Amniotic epithelial cell (primary cell): ENCODE results near the gene HOXC11.

Experiments
- DNase-seq: peaks from one replicate; pipeline ENCODE4 v3.0.0-alpha.2; 2010; ENCODE audit warnings: low read depth

The HOXC11 gene

DNA sequence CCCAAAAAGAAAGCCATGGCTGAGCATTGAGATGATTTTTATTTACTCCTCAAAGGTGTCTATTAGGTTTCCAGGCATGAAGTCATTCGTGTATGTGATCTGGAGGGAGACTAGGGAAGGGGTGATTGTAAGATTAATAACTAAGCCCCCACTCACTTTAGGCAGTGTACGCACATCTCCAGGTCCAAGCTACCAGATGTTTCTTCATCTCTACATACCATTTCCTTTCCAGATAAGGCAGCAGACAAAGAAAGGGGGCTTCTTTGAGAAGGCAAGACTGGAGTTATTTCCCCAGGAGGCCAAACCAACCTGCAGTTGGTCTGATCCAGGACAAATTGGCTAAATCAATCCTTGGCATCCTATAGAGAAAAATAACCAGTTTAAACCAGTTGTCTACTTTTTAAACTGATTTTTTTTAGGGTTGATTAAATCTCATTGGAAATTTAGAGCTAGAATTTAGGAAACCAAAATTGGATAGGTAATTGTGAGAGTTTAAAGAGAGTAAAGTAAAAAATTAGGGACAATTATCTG lies 30.4 kb upstream of the HOXC11 start:
- DNase-seq = no peak

DNA sequence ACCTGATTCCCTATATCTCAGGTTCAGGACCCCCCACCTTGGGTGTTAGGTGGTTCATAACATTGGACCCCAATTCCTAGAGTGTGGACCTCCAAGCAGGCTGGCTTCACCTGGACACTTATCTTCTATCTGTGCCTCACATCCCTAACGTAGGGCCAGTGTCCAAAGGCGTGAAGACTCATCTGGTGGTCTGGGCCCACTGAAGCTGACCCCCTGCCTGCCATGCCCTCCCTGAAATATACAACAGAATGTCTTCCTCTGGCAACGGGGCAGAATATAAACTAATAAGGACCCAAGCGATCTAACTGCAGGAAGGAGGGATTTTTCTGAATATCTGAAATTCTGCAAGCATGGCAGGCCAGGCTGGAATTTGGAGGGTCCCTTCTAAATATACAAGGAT lies 28.7 kb upstream of the HOXC11 start:
- no peak for DNase-seq

DNA sequence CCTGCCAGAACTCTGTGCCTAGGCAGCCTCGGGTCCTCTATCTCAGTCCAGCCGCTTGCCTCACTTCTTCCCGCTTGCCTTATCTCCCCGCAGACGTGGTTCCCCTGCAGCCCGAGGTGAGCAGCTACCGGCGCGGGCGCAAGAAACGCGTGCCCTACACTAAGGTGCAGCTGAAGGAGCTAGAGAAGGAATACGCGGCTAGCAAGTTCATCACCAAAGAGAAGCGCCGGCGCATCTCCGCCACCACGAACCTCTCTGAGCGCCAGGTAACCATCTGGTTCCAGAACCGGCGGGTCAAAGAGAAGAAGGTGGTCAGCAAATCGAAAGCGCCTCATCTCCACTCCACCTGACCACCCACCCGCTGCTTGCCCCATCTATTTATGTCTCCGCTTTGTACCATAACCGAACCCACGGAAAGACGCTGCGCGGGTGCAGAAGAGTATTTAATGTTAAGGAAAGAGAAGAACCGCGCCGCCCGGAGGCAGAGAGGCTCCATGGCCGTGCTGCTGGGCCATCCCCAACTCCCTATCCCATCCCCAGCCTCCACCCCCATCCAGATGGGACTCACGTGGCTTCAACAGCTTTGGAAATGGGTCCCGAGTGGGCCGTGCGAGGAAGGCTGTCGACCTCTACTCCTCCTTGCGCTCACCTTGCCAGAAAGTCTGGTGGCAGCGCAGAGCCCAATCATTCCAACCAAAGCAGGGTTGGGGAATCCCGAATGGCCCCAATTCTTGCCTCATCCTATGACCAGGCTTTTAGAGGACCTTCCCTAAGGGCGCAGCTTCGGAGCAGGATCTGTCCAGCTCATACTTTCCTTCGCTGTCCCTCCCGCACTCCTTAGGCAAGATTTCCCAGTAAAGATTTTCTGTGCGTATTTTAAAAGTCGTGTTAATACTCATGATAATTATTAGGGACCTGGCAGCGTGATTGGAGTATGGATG lies 27.7 kb upstream of the HOXC11 start:
- DNase-seq = no peak

DNA sequence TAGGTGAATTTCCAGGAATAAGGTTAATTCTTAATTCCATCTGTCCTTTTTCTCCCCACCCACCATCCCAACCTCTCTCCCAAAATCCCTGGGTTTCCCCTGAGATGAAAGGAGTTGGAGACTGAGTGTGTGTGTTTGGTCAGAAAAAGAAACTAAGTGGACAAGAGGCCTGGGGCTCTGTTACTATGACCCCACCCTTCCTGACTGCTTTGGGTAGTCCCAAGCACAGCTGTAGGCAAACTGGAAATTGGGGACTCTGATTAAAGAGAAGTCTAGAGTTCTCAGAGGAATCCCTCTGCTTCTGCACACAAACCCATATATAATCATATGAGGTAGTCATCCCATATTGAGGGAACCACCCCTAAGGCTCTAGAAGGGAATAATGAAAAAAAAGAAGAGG lies 25.2 kb upstream of the HOXC11 start:
- DNase-seq = no peak

DNA sequence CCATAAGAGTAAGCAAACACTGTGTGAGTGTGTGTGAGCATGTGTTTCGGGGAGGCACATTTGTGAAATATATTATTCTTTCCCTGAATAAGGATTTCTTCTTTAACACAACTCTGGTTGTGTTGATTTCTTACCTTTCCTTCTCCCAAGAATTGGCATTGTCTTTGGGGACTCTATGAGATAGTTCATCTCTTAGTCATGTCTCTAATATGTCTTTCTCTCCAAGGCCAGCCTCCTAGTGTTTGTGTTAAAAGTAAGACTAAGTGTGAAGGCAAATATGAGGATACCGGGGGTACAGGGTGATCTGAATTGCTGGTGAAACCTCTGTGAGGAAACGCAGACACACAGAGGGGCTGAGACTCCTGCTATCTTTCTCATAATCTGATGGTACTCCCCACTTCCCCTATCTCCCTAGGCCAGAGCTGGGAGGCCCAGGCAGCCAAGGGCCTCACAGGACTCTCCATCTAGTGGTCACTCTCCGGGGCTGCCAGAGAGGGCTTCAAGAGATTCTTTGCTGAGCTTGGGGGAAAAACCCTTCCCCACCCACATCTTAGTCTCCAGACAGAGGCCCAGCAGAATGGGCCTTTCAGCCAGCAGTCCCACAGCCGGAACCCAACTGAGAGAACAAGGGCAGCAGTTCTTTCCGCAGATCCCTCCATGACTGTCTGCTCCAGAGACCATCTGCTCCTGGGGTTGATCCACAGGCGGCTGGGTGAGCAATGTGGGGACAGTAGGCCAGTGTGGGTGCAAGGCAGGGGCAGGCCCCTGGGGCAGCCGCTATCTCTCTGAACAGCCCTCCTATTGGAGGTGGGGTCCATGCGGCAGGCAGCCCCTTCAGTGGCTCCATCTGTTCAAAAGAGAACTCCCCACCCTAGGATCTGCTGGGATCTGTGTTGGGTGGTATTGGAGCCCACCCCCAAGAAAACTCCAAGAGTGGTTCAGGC lies 24.0 kb upstream of the HOXC11 start:
- no peak for DNase-seq

DNA sequence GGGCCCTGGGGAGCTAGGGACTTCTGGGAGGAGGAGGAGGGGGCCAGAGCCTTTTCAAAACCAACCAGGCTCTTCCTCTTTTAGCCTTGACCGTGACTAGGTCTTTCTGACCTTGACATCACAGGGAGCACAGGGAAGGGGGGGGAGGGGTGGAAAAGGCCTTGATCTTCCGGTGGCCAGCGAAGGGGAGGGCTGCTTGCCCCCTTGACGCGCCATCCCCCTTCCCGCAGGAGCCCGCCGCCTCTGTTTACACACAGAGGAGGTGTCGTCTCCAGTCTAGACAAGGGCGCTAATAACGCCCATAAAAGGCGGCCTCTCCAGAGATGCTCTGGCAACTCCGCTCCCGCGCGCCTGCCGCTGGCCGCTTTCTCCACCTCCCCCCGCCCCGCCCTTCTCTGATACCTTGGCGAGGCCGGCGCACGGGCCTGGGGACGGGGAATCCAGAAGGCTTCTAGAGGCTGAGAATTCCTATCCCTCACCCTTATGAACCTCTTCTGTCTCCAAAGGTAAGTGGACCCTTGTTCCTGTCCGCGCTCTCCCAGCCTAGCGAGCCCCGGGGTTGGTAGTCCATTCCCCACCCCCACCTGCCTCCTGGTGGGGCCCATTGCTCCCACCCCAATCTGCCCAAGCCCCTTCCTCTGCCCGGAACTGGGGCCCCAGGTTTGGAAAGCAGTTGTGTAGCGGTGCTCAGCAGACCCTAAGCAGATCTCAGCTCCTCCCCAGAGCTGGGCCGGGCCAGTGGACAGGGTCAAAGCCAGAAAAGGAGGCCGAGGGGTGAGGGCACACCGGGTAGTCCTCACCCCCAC lies 23.1 kb upstream of the HOXC11 start:
- DNase-seq = no peak

DNA sequence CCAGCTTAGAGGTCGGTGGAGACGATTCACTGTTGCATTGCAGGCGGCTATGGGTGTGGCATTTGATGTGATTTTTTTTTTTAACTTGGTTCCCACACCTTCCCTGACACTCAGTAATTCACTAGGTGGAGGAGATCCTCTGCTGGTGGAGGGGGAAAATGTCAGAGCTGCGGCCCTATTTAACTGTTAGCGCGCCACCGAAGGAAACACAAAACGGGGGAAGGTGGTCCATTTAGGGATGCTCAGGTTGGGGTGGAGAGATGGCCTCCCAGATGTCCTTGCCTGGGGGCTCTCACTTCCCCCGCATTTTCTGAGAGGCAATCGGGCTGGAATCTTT lies 22.5 kb upstream of the HOXC11 start:
- DNase-seq = no peak

DNA sequence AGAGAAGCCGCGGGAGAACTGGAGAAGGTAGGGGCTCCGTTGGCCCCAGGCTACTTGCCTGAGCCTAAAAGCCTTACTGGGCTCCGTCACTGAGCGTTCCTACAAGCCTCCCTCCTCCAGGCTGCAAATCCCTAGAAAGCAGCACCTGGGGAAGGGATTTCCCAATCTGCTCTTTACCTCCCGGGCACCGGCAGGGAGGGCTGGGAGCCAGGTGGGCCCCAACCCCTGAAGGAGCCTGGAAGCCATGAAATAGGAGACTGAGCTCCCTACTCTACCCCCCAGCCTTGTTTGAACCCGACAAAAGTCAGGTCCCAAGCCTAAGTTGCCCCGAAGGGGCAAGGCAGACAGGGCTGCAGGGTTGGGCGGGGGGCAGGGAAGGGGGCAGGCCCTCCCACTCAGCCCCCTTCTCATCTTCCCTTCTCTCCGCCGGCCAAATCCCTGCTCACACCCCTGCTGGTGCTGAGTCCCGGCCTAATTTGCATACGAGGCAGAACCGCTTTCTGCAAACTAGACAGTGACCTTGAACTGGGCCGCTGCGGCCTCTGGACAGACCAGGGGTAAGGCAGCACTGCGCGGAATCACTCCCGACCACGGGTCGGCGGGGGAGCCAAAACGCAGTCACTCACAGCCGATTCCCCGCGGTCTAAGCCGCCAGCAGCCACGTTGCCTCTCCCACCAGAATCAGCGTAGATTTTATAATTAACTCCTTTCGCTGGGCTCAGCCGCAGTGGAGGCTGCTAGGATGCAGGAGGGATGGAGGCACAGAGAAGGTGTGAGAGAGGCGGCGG lies 21.9 kb upstream of the HOXC11 start:
- no peak for DNase-seq

DNA sequence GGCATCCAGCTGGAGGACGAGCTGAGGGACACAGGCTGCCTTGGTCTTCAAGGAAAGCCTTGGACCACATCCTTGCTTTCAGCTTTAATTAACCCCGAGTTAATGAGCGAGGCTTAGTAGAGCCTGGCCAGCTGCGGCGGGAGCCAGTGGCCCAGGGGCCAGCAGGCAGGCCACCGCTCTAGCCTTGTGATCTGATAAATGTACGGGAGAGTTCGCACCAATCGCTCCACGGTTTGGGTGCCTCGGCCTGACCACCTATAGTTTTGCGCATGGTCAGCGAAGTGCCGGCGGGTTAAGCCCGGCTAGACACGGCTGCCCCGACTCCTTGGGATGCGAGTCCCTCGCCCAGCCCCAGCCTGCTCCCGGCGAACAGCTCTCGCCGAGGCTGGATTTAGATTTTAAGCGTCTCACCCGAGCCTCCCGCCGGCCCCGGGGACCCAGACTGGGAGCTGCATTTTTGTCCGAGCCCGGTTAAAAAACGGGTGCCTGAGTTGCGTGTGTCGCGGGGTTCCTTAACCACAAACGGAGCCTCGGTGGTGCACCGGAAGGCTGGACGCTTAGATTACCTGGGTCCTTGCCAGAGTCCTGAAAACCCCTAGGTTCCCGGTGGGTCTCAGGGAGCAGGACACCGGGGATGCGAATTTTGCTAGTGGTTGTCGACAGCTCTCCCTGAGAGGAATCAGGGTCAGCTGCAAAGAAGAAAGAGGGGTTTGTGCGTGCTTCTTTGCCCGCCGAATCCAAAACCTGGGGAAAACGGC lies 21.2 kb upstream of the HOXC11 start:
- DNase-seq = no peak

DNA sequence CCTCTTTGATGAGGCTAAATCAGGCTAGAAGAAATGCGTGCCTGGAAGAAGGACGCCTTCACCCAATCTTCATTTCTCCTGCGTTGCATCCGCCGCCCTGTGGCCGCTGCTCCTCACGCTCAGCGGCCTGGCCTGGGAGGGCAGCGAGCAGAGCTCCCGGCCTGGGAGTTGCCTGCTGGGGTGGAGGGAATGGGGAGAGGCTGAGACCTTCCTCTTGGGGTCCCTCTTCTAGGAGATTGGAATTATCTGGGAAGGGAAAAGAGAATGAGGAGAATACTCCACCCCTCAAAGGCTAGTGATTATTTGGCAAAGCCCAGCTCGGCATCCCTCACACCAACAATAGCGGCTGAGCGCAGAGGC lies 20.6 kb upstream of the HOXC11 start:
- DNase-seq = peak; percentile 8

DNA sequence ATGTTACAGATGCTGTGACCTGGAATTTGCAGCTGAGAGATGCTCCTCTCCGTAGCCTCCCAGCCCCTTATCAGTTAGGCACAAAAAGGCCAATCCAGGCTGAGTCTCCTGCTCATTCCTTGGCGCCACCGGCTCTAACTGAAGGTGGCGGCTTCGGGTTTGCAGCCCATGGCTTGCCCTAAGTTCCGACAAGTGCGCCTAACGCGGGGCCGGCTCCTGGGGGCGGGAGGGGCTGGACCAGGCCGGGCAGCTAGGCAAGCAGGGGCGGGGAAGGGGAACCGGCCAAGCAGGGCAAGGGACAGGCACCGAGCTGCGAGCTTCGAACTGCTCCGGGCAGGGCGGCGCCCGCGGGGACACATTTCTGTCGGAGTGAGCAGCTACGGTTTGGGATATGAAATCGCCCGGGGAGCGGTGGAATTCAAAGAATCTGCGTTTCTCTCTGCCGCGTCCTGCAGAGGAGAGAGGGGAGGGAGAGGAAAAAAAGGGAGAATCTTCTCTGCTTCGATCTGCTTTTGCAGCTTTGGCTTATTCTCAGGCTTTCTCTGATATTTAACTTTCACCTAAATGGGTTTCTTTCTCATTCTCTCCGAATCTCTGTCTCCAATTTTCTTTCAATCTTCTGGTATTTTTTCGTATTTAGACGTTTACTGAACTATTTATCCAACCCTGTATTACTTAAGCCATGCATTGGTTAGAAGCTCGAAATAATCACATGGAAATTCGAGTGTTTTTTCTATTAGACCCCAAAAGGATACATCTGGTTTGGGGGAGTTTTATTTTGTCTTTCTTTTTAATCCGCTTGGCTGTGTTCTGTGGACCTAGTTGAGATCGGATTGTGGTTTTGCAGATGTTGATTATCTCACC lies 19.8 kb upstream of the HOXC11 start:
- no peak for DNase-seq

DNA sequence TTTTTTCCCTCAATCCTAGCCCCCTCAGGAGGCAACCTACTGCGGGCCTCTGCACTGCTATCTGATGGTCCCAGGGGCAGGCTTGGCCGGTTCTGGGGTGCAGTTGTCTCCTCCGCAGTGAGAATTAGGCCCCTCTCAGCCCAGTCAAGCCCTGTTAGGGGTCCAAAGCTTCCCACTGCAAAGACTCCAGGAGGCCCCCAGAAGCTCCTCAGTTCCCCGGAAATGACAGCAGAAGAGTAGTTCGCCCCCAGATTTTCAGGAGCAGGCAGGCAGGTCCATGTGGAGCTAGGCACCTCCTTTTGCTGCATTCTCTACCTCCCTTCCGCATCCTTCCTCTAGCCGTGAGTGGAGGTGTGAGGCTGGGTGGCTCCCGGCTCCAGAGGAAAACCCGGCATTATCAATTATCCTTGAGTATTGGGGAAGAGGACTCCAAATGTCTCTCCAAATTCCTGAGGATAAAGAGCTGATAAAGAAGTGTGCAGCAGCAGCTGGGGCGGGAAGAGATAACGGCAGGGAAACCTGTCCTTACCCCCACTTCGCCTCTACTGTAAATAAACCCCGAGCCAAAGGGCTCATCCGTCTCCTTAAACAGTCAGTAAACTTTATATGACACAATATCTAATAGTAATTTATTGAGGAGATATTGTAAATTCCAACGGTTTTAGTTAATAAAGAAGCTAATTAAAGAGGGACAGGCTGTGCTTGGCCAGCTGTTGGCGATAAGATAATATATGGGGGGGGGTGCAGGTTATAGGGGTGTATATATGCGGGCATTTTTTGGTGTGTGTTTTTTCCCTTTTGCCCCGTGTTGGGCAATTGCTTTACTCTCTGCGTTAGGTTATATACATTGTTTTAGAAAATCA lies 18.9 kb upstream of the HOXC11 start:
- no peak for DNase-seq

DNA sequence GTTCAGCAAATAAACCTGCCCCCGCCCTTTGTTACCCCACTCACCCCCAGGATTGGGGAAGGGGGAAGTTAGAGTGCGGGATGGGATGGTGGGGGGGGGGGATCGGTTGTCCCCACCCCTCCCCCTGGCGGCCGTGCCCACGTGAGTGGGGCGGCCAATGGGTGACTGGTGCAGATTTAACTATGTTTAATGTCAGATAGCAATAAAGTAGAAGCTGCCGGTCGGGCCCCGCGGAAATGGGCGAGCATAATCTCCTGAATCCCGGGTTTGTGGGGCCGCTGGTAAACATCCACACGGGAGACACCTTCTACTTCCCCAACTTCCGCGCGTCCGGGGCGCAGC lies 18.3 kb upstream of the HOXC11 start, which contains the start of gene HOXC12:
Gene HOXC12 (plus strand): TSS at position 210 of the 342 bp plus-strand sequence. CDS start 27 bp downstream, at position 237.
- no peak for DNase-seq

DNA sequence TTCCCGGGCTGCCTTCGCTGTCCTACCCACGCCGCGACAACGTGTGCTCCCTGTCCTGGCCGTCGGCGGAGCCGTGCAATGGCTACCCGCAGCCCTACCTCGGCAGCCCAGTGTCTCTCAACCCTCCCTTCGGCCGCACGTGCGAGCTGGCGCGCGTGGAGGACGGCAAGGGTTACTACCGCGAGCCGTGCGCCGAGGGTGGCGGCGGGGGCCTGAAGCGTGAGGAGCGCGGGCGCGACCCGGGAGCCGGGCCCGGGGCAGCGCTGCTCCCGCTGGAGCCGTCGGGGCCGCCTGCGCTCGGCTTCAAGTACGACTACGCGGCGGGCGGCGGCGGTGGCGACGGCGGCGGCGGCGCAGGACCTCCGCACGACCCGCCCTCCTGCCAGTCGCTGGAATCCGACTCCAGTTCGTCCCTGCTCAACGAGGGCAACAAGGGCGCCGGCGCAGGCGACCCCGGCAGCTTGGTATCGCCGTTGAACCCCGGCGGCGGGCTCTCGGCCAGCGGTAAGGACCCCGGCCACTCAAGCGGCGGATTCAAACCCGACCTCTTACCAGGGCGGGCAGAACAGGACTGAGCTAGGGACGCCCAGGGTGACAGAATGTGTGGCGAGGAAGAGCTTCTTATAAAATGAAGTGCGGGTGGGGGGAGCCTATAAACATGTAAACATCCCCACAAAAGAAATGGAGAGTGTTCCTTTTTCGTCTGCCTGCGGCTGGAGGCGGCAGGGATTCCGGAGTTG lies 17.7 kb upstream of the HOXC11 start:
- no peak for DNase-seq

DNA sequence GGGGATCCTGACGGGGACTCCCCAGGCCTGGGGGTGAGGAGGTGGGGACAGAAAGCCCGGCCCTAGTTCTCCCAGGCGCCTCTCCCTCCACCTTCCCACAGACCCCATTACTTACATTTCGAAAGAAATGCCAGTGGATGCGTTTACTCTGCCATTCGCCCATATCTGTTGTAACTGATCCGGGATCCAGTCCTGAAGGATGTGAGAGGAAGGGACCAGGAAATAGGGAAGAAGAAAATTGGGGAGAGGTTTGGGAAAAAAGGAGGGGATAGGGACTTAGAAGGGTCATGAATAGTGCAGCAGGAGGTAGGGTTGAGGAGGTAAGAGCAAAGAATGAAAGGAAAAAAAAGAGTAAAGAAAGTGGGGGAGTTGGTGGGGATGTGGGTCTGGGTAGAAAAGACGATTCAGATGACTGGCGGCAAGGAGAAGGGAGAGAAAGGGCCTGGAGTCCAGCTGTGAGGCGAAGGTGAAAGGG lies 17.1 kb upstream of the HOXC11 start:
- DNase-seq = no peak

DNA sequence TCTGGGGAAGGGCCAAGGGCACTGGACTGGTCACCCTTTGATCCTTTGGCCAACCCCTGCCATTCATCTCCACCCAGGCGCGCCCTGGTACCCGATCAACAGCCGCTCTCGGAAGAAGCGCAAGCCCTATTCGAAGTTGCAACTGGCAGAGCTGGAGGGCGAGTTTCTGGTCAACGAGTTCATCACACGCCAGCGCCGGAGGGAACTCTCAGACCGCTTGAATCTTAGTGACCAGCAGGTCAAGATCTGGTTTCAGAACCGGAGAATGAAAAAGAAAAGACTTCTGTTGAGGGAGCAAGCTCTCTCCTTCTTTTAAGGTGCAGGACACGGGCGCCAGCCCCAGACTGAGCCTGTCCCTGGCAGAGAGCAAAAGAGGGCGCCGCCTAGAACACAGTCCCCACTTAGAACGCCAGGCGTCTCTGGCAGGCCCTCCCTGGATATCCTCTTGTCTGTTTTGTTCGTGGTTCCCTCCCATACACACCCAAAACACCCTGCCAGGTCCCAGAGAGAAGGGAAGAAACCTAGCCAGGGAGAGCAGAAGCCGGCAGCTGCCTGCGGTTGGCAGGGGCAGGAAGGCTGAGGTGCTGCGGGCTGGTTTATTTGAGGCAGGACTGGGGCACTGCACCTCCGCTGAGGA lies 16.6 kb upstream of the HOXC11 start:
- no peak for DNase-seq

DNA sequence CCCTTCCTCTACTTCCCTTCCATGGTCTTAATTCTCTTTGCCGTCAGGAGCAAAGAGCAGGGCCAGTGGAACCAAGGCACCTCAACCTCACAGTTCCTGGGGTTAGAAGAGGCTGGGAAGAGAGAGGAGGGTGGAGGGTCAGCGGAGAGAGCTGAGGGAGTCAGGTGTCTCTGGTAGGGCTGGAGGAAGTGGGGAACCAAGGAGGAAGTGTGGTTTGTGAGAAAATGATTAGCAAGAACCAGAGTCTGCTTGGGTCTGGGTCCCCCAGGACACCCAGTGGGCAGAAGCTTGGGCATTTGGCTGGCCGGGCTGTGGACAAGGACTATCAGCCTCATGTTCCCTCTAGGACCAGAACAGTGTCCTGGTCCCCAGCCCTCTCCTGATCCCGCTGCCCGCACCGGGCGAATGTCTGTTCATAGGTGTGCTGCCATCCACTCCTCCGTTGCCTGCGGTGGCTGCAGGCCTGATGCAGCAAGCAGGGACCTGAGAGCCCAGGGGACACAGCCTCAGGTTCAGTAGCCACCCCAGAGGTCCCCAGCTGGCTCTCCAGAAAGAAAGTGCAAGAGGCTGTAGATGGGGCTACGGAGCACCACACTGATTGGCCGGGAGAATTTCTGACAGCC lies 15.9 kb upstream of the HOXC11 start:
- DNase-seq = no peak
